K562 (cell line): ENCODE data around the gene FOSL2. TPM values are rescaled to one million over a fixed set of nuclear protein-coding genes. Genes with fewer than 3 reads are reported as not detected.

Experiments
- ATF2 ChIP-seq: sonication (generic); formaldehyde crosslinking; IDR thresholded peaks from 2 replicates; pipeline ENCODE4 v1.8.1; 2022; ENCODE audit warnings: missing genetic modification reagents
- CEBPB ChIP-seq: fragments of 450-650 bp; IDR thresholded peaks from 2 replicates; pipeline ENCODE4 v1.6.1; 2016; ENCODE audit warnings: missing genetic modification characterization, missing compliant biosample characterization
- FOXA3 ChIP-seq, 2 experiments: fragments of 450-650 bp in 1 of 2; sonication (generic) in 1 of 2; formaldehyde crosslinking; IDR thresholded peaks in 1 of 2; conservative IDR thresholded peaks in 1 of 2; 2 replicates each; pipeline versions ENCODE4 v1.4.0 to v1.8.0; 2020 to 2022; ENCODE audit warnings: mild to moderate bottlenecking in 2 of 2, missing genetic modification reagents in 1 of 2
- KLF13 ChIP-seq: fragments of 450-650 bp; IDR thresholded peaks from 2 replicates; pipeline ENCODE4 v1.6.1; 2016; ENCODE audit warnings: missing genetic modification characterization, low read depth, mild to moderate bottlenecking, missing compliant biosample characterization, moderate library complexity, borderline replicate concordance
- MCM5 ChIP-seq: fragments of 450-650 bp; IDR thresholded peaks from 2 replicates; pipeline ENCODE4 v1.6.1; 2016; ENCODE audit warnings: low read depth
- NEUROD1 ChIP-seq: fragments of 150-350 bp; IDR thresholded peaks from 2 replicates; pipeline ENCODE4 v1.6.1; 2014; ENCODE audit warnings: borderline replicate concordance, low read length, low read depth; ENCODE audit not compliant: partially characterized antibody
- PPARD ChIP-seq: fragments of 250-450 bp; sonication (Bioruptor Pico); IDR thresholded peaks from 2 replicates; pipeline ENCODE4 v1.8.0; 2022; ENCODE audit warnings: inconsistent platforms, mild to moderate bottlenecking, moderate library complexity
- RCOR1 ChIP-seq, 2 experiments: IDR thresholded peaks; 2 replicates each; pipeline ENCODE4 v1.6.1; 2012; ENCODE audit warnings: low read depth in 2 of 2, low read length in 2 of 2, borderline replicate concordance in 1 of 2, improper control_type of control experiment in 1 of 2
- REST ChIP-seq, 2 experiments: fragments of 450-650 bp; formaldehyde crosslinking in 1 of 2; IDR thresholded peaks; 2 replicates each; pipeline versions ENCODE4 v1.4.0 to v1.6.1; 2014 to 2020; ENCODE audit warnings: mild to moderate bottlenecking in 2 of 2, borderline replicate concordance in 1 of 2, low read depth in 1 of 2
- SIN3B ChIP-seq: fragments of 450-650 bp; IDR thresholded peaks from 2 replicates; pipeline ENCODE4 v1.6.1; 2017; ENCODE audit warnings: low read depth, mild to moderate bottlenecking, moderate library complexity
- TFAP4 ChIP-seq: sonication (generic); formaldehyde crosslinking; IDR thresholded peaks from 2 replicates; pipeline ENCODE4 v1.8.0; 2022; ENCODE audit warnings: missing genetic modification reagents, mild to moderate bottlenecking, moderate library complexity, borderline replicate concordance
- ZC3H8 ChIP-seq: fragments of 450-650 bp; IDR thresholded peaks from 2 replicates; pipeline ENCODE4 v1.6.1; 2017
- ZKSCAN1 ChIP-seq: fragments of 150-350 bp; IDR thresholded peaks from 2 replicates; pipeline ENCODE4 v1.6.1; 2016; ENCODE audit warnings: low read depth, low read length
- ZNF133 ChIP-seq: fragments of 250-450 bp; sonication (Bioruptor Pico); IDR thresholded peaks from 2 replicates; pipeline ENCODE4 v1.4.0; 2020; ENCODE audit warnings: mild to moderate bottlenecking
- ZNF232 ChIP-seq: sonication (generic); formaldehyde crosslinking; IDR thresholded peaks from 2 replicates; pipeline ENCODE4 v1.8.0; 2022; ENCODE audit warnings: mild to moderate bottlenecking, missing genetic modification reagents
- ZNF239 ChIP-seq: fragments of 250-450 bp; sonication (Bioruptor Pico); IDR thresholded peaks from 2 replicates; pipeline ENCODE4 v1.4.0; 2020; ENCODE audit warnings: mild to moderate bottlenecking
- ZNF644 ChIP-seq: fragments of 200-800 bp; sonication (Bioruptor generic); IDR thresholded peaks from 2 replicates; pipeline ENCODE4 v1.6.1; 2016; ENCODE audit warnings: low read depth, missing genetic modification characterization, missing compliant biosample characterization
- ZNF695 ChIP-seq: fragments of 450-650 bp; formaldehyde crosslinking; IDR thresholded peaks from 2 replicates; pipeline ENCODE4 v1.4.0; 2020; ENCODE audit warnings: mild to moderate bottlenecking, moderate library complexity
- ZNF76 ChIP-seq: fragments of 250-450 bp; sonication (Bioruptor Pico); IDR thresholded peaks from 2 replicates; pipeline ENCODE4 v1.4.0; 2020; ENCODE audit warnings: mild to moderate bottlenecking, moderate library complexity, borderline replicate concordance
- polyA plus RNA-seq, 8 experiments: library from polyadenylated mRNA; depleted of rRNA in 4 of 8; stranded (reverse) in 5 of 8; unstranded in 3 of 8; fragments of >200 nt; fragmentation: Nextera tagmentation in 2 of 8; fragmentation: Illumina TruSeq in 1 of 8; extraction: Ambion mirVana in 2 of 8; extraction: Trizol in 1 of 8; gene quantifications; 2 replicates each; pipeline versions ENCODE4 v1.2.1 to v1.2.3, GENCODE V29; 2011 to 2014; ENCODE audit warnings: inconsistent platforms in 1 of 8, missing spikeins in 1 of 8
- total RNA-seq, 7 experiments: library from RNA; depleted of rRNA in 6 of 7; stranded (reverse); fragments of >200 nt in 6 of 7; fragmentation: Illumina TruSeq in 2 of 7; extraction: Trizol in 2 of 7; gene quantifications; 2 replicates each; pipeline versions ENCODE4 v1.2.1 to v1.2.3, GENCODE V29; 2011 to 2021; ENCODE audit warnings: low replicate concordance in 1 of 7

FOSL2 gene
- total and polyA plus RNA-seq, 9 of the 15 experiments (the other 6 are each of a cell fraction or from before 2014, with no cell fraction given) = 0.04 to 2.9 (median 0.80) TPM

- TF ChIP-seq REST (IDR thresholded peaks at IDR 0.05; ENCODE audit: borderline replicate concordance) (peak; percentile 68), REST (CRISPR knock-in tag; IDR thresholded peaks at IDR 0.05; ENCODE audit: low read depth) (no peak), CEBPB (tag) (no peak), SIN3B (no peak), ATF2 (CRISPR knock-in tag) (no peak), NEUROD1 (no peak), ZNF232 (CRISPR knock-in tag) (no peak), ZNF133 (CRISPR knock-in tag) (no peak), ZNF644 (tag) (no peak), RCOR1 (IDR thresholded peaks at IDR 0.05; ENCODE audit: borderline replicate concordance in 1 of 2, low read depth in 2 of 2, low read length in 2 of 2) (peak in 1 of 2 experiments; percentile 55; a peak in 1 of 4 replicates), MCM5 (no peak), TFAP4 (peak; percentile 38; the same call in 1 of the 2 replicates), ZKSCAN1 (peak; percentile 30; the same call in 1 of the 2 replicates), ZNF695 (CRISPR knock-in tag) (no peak), PPARD (no peak), ZC3H8 (no peak), ZNF76 (CRISPR knock-in tag) (no peak), KLF13 (tag) (no peak), ZNF239 (no peak), FOXA3 (CRISPR knock-in tag; conservative IDR thresholded peaks at IDR 0.05 in 1 of 2, IDR thresholded peaks at IDR 0.05 in 1 of 2) (no peak)
Measured at GRCh38 chr2:28452534-28453081, 60.0 kb downstream of the FOSL2 start (continued).
